Activated CD4-positive, alpha-beta T cell treated with anti-CD3 and anti-CD28 coated beads for 36 hours (primary cell): Measurements from ENCODE around the gene KCNK13. TPM values are rescaled to one million over a fixed set of nuclear protein-coding genes. Genes with fewer than 3 reads are reported as not detected.

Source experiments
- ATAC-seq: fragments of 200-7000 bp; cut with Tn5 transposase; one replicate; pipeline ENCODE4 v1.10.0; 2021; ENCODE audit warnings: mild to moderate bottlenecking, moderate library complexity
- CTCF ChIA-PET: fragments of 350-600 bp; sonication (Branson Sonifier 250); formaldehyde crosslinking; loops from one replicate; lab custom pipeline; 2021; ENCODE audit warnings: antibody characterized with exemption; lab: Charles Lee
- POLR2A ChIA-PET: fragments of 350-600 bp; sonication (Branson Sonifier 250); formaldehyde crosslinking; loops from one replicate; lab custom pipeline; 2021; ENCODE audit warnings: antibody characterized with exemption, inconsistent platforms; lab: Charles Lee
- DNase-seq: peaks from one replicate; pipeline ENCODE4 v3.0.0-alpha.2; 2020
- H3K27ac Mint-ChIP-seq: one replicate; pipeline ENCODE4 v1.8.0; 2021; ENCODE audit warnings: mixed read lengths
- H3K27me3 Mint-ChIP-seq: one replicate; pipeline ENCODE4 v1.8.0; 2021; ENCODE audit warnings: mixed read lengths
- H3K36me3 Mint-ChIP-seq: one replicate; pipeline ENCODE4 v1.8.0; 2021; ENCODE audit warnings: low read depth, mixed read lengths
- H3K4me1 Mint-ChIP-seq: one replicate; pipeline ENCODE4 v1.8.0; 2021; ENCODE audit warnings: mixed read lengths
- H3K4me3 Mint-ChIP-seq: one replicate; pipeline ENCODE4 v1.8.0; 2021; ENCODE audit warnings: mild to moderate bottlenecking, moderate library complexity, mixed read lengths
- H3K9me3 Mint-ChIP-seq: one replicate; pipeline ENCODE4 v1.8.0; 2021; ENCODE audit warnings: low read depth, mixed read lengths
- intact Hi-C, 2 experiments: fragments of 100-400 bp; cut with DNase I in 1 of 2; cut with micrococcal nuclease in 1 of 2; formaldehyde crosslinking; loops; one replicate each; pipeline versions ENCODE4 v1.14.2 to v1.15.1; 2022 to 2024; cut with DNase I, micrococcal nuclease
- total RNA-seq, 2 experiments: library from RNA; stranded (reverse); gene quantifications; one replicate each; pipeline ENCODE4 v1.2.3, GENCODE V29; 2021

Gene KCNK13
- total RNA-seq, 2 experiments from 2014 or later, result not detected

- Mint-ChIP-seq H3K36me3 (no peaks in the 10 kb centered on the region), H3K4me3 (no peak overlapping the region), H3K27ac (no peak overlapping the region), H3K4me1 (no peaks in the 10 kb centered on the region), H3K27me3 (peaks cover 10% of the 10 kb centered on the region), H3K9me3 (no peaks in the 10 kb centered on the region)
- intact Hi-C loops, result no loop called here
- POLR2A ChIA-PET, result no interaction called here
- ATAC-seq (no peak), DNase-seq (no peak)
- CTCF ChIA-PET, result no interaction called here
These were observed 106.8 kb downstream of the KCNK13 start for GRCh38 chr14:90168425-90169105.

- no peak for DNase-seq
- Mint-ChIP-seq H3K36me3 (no peaks in the 10 kb centered on the region), H3K4me1 (no peaks in the 10 kb centered on the region), H3K4me3 (no peak overlapping the region), H3K27ac (no peak overlapping the region), H3K27me3 (peaks cover 8% of the 10 kb centered on the region), H3K9me3 (no peaks in the 10 kb centered on the region)
- ChIA-PET POLR2A (no interaction called here), CTCF (interaction anchor here (1.0 to 1.7 kb wide), 2 partner anchors 14 to 16 kb away, joined by 3 to 4 read pairs; no protein-coding TSS in a partner anchor)
- intact Hi-C loops, result no loop called here
- ATAC-seq, result no peak
These were observed 113.8 kb downstream of the KCNK13 start for GRCh38 chr14:90175631-90176030.

- intact Hi-C loops, result no loop called here
- Mint-ChIP-seq H3K4me3 (no peak overlapping the region), H3K4me1 (no peaks in the 10 kb centered on the region), H3K36me3 (no peaks in the 10 kb centered on the region), H3K9me3 (no peaks in the 10 kb centered on the region), H3K27ac (no peak overlapping the region), H3K27me3 (peaks cover 4% of the 10 kb centered on the region)
- ChIA-PET CTCF (interaction anchor here (1.1 kb wide), 1 partner anchor 117 kb away, joined by 3 read pairs; no protein-coding TSS in a partner anchor), POLR2A (no interaction called here)
- ATAC-seq, result no peak
- DNase-seq, result no peak
These were observed 115.9 kb downstream of the KCNK13 start for GRCh38 chr14:90177539-90178189.

- Mint-ChIP-seq H3K9me3 (no peaks in the 10 kb centered on the region), H3K27ac (no peak overlapping the region), H3K27me3 (peaks cover 10% of the 10 kb centered on the region), H3K4me1 (no peaks in the 10 kb centered on the region), H3K4me3 (no peak overlapping the region), H3K36me3 (no peaks in the 10 kb centered on the region)
- ChIA-PET POLR2A (interaction anchor here (0.6 kb wide), 1 partner anchor 1191 kb away, joined by 3 read pairs; no protein-coding TSS in a partner anchor), CTCF (interaction anchor here (0.5 to 1.4 kb wide), 4 partner anchors 13 to 450 kb away, joined by 3 to 5 read pairs (median 3); no protein-coding TSS in a partner anchor)
- ATAC-seq (no peak), DNase-seq (no peak)
- intact Hi-C loops, result no loop called here
These were observed 117.6 kb downstream of the KCNK13 start for GRCh38 chr14:90179357-90179756.

- ChIA-PET CTCF (interaction anchor here (0.5 to 1.4 kb wide), 3 partner anchors 14 to 55 kb away, joined by 3 to 5 read pairs (median 3); no protein-coding TSS in a partner anchor), POLR2A (no interaction called here)
- H3K27me3 Mint-ChIP-seq, result peaks cover 12% of the 10 kb centered on the region
- H3K4me1 Mint-ChIP-seq, result no peaks in the 10 kb centered on the region
- H3K36me3 Mint-ChIP-seq, result no peaks in the 10 kb centered on the region
- no peak for ATAC-seq
- no peak overlapping the region for H3K27ac Mint-ChIP-seq
- intact Hi-C loops, result no loop called here
- no peaks in the 10 kb centered on the region for H3K9me3 Mint-ChIP-seq
- no peak for DNase-seq
- H3K4me3 Mint-ChIP-seq, result no peak overlapping the region
These were observed 118.3 kb downstream of the KCNK13 start for GRCh38 chr14:90179809-90180779.

GRCh38 chr14:90184094-90184493, 122.3 kb downstream of the KCNK13 start:
- Mint-ChIP-seq H3K4me1 (no peaks in the 10 kb centered on the region), H3K36me3 (no peaks in the 10 kb centered on the region), H3K9me3 (no peaks in the 10 kb centered on the region), H3K27ac (no peak overlapping the region), H3K4me3 (no peak overlapping the region), H3K27me3 (peaks cover 10% of the 10 kb centered on the region)
- no peak for DNase-seq
- intact Hi-C loops, result no loop called here
- no peak for ATAC-seq
- POLR2A ChIA-PET, result no interaction called here
- CTCF ChIA-PET, result no interaction called here

- ChIA-PET POLR2A (interaction anchor here (0.6 kb wide), 1 partner anchor 1597 kb away, joined by 3 read pairs; no protein-coding TSS in a partner anchor), CTCF (interaction anchor here (0.6 kb wide), 1 partner anchor 606 kb away, joined by 3 read pairs; no protein-coding TSS in a partner anchor)
- intact Hi-C loops, result no loop called here
- Mint-ChIP-seq H3K4me3 (no peak overlapping the region), H3K27me3 (peaks cover 10% of the 10 kb centered on the region), H3K4me1 (no peaks in the 10 kb centered on the region), H3K27ac (no peak overlapping the region), H3K9me3 (no peaks in the 10 kb centered on the region), H3K36me3 (no peaks in the 10 kb centered on the region)
- ATAC-seq (no peak), DNase-seq (no peak)
These were observed 122.9 kb downstream of the KCNK13 start for GRCh38 chr14:90184571-90185266.

- ChIA-PET CTCF (no interaction called here), POLR2A (no interaction called here)
- ATAC-seq (no peak), DNase-seq (no peak)
- H3K27ac Mint-ChIP-seq, result no peak overlapping the region
- no peaks in the 10 kb centered on the region for H3K4me1 Mint-ChIP-seq
- intact Hi-C loops, result no loop called here
- H3K4me3 Mint-ChIP-seq, result no peak overlapping the region
- H3K9me3 Mint-ChIP-seq, result no peaks in the 10 kb centered on the region
- H3K36me3 Mint-ChIP-seq, result no peaks in the 10 kb centered on the region
- H3K27me3 Mint-ChIP-seq, result peaks cover 6% of the 10 kb centered on the region
These were observed 126.8 kb downstream of the KCNK13 start for GRCh38 chr14:90188588-90188987.

GRCh38 chr14:90191154-90191553, 129.4 kb downstream of the KCNK13 start:
- Mint-ChIP-seq H3K27ac (no peak overlapping the region), H3K27me3 (peaks cover 7% of the 10 kb centered on the region), H3K9me3 (no peaks in the 10 kb centered on the region), H3K4me1 (no peaks in the 10 kb centered on the region), H3K4me3 (no peak overlapping the region), H3K36me3 (no peaks in the 10 kb centered on the region)
- ATAC-seq, result no peak
- ChIA-PET CTCF (interaction anchor here (0.8 kb wide), 1 partner anchor 45 kb away, joined by 3 read pairs; no protein-coding TSS in a partner anchor), POLR2A (no interaction called here)
- intact Hi-C loops, result no loop called here
- no peak for DNase-seq

GRCh38 chr14:90191585-90191984, 129.8 kb downstream of the KCNK13 start:
- ChIA-PET POLR2A (no interaction called here), CTCF (interaction anchor here (0.7 to 0.8 kb wide), 2 partner anchors 16 to 44 kb away, joined by 3 read pairs; no protein-coding TSS in a partner anchor)
- Mint-ChIP-seq H3K9me3 (no peaks in the 10 kb centered on the region), H3K27me3 (peaks cover 7% of the 10 kb centered on the region), H3K4me1 (no peaks in the 10 kb centered on the region), H3K4me3 (no peak overlapping the region), H3K27ac (no peak overlapping the region), H3K36me3 (no peaks in the 10 kb centered on the region)
- DNase-seq (no peak), ATAC-seq (no peak)
- intact Hi-C loops, result no loop called here
